WERI-Rb-1 (cell line): ENCODE results near the gene EVL.

Experiments used
- DNase-seq: peaks from one replicate; pipeline ENCODE4 v3.0.0-alpha.2; 2020
- H3K27ac ChIP-seq: fragments of 250-450 bp; sonication (Bioruptor Pico); 2 replicates; pipeline ENCODE4 v1.5.1; 2020; ENCODE audit warnings: mild to moderate bottlenecking, moderate library complexity
- H3K27me3 ChIP-seq: fragments of 250-450 bp; sonication (Bioruptor Pico); 2 replicates; pipeline ENCODE4 v1.5.1; 2021; ENCODE audit warnings: mild to moderate bottlenecking, low read depth, moderate library complexity; ENCODE audit not compliant: insufficient read depth, severe bottlenecking
- H3K36me3 ChIP-seq: fragments of 250-450 bp; sonication (Bioruptor Pico); 2 replicates; pipeline ENCODE4 v1.5.1; 2020; ENCODE audit warnings: mild to moderate bottlenecking, moderate library complexity
- H3K4me3 ChIP-seq: 2 replicates; pipeline ENCODE4 v1.5.1; 2011; ENCODE audit warnings: low read depth, mild to moderate bottlenecking, control low read depth, low read length
- H3K9me3 ChIP-seq: fragments of 250-450 bp; sonication (Bioruptor Pico); 2 replicates; pipeline ENCODE4 v1.5.1; 2021; ENCODE audit warnings: mild to moderate bottlenecking, moderate library complexity; ENCODE audit not compliant: severe bottlenecking
- TF ChIP-seq, protein P1 (sequence below): IDR thresholded peaks from 2 replicates; pipeline ENCODE4 v1.5.1; 2011; ENCODE audit warnings: low read depth, mild to moderate bottlenecking, control low read depth, inconsistent platforms, low read length

The EVL gene

DNA sequence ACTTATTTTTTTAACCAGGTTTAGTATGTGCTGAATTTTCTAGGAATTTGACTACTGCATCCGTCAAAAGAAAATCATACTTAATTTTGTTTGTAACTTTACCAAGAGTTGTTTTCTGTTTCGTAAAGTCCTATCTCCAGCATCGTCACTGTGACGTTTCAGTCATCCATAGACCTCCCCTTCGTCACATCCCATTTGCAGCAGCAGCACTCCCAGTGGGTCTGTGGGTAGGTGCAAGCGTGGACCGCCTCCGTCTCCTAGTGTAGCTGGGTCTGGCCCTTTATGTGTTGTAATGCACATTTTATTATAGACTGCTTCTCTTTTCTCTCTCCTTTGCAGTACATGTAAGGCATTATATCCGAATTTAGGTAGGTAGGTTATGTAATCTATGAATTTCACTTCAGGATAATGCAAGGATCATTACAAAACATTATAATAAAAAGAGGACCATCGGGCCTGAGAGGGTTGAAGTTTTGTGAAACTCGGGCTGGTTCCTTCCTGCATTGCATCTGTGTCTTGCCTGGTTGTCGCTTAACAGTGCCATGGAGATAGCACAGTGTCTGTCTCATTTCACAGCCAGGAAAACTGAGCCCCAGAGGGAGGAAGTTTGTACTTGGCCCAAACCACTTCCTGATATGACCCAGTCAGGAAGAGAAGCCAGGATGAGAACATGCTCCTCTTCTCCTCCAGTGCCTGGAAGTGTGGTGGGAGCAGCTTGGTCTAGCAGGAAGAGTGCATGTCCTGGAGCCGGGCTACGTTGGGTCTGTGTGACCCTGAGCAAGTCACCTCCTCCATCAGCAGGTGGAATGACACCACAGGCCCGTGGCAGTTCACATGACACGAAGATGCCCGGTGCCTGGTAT, 41.3 kb downstream of the EVL start:
- Histone ChIP-seq H3K27me3 (no peaks in the 10 kb centered on the region), H3K36me3 (peaks cover 27% of the 10 kb centered on the region), H3K9me3 (no peaks in the 10 kb centered on the region), H3K4me3 (no peak overlapping the region), H3K27ac (no peak overlapping the region)
- DNase-seq, result no peak
- TF ChIP-seq, protein P1, sequence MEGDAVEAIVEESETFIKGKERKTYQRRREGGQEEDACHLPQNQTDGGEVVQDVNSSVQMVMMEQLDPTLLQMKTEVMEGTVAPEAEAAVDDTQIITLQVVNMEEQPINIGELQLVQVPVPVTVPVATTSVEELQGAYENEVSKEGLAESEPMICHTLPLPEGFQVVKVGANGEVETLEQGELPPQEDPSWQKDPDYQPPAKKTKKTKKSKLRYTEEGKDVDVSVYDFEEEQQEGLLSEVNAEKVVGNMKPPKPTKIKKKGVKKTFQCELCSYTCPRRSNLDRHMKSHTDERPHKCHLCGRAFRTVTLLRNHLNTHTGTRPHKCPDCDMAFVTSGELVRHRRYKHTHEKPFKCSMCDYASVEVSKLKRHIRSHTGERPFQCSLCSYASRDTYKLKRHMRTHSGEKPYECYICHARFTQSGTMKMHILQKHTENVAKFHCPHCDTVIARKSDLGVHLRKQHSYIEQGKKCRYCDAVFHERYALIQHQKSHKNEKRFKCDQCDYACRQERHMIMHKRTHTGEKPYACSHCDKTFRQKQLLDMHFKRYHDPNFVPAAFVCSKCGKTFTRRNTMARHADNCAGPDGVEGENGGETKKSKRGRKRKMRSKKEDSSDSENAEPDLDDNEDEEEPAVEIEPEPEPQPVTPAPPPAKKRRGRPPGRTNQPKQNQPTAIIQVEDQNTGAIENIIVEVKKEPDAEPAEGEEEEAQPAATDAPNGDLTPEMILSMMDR, result no peak

DNA sequence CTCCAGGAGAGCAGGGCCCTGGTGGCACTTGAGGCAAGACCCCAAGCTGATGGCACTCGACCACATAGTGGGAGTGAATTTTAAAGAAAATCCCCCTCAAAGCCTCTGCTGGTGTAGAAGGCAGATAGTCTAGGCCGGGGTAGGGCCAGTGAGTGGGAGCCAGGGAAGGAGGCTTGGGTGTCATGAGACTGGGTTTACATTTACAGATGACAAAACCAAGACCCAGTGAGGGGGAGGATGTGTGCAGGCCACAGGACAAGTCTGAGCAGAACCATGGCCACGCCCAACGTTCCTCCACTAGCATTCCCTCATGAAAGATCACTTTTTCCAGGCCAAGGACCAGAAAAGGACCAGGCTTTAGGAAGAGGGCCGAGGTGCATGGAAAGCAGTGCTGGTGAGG, 42.0 kb downstream of the EVL start:
- Histone ChIP-seq H3K27ac (no peak overlapping the region), H3K4me3 (no peak overlapping the region), H3K36me3 (peaks cover 27% of the 10 kb centered on the region), H3K9me3 (no peaks in the 10 kb centered on the region), H3K27me3 (no peaks in the 10 kb centered on the region)
- no peak for DNase-seq
- TF ChIP-seq, protein P1, result no peak

DNA sequence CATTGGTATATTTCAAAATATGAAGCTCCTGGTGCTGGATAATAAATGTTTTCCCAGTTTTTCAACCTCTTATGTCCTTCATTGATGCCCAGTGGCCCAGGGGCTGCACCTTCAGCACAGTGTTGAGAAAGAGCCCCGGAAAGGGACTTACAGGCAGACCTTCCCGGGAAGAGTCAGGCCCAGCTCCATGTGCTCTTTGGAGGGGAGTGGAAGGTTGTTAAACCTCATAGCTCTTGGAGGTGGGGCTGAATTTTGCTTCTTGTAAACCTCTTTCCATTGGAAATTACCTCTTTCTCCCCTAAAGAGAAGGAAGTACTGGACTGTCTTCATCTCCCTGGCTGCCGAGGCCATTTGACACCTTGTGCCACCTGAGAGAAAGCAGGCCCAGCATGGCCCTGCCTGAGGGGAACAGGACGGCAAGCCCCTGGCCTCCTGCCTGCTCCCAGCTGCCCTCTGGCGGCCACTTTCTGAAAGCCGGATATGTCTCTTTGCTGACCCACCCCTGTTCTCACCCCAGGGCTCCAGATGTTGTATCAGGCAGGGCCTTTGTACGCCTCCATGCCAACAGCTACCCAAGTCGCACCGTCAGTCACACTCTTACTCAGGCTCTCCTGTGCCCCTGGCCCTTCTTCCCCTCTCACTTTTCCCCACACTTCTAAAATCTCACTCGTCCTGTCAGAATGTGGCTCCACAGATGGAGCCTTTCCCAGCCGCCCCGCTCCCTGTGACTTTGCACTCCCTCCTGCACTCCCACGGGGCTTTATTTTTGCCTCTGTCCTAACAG, 43.0 kb downstream of the EVL start:
- no peaks in the 10 kb centered on the region for H3K27me3 ChIP-seq
- DNase-seq, result peak; percentile 82
- no peaks in the 10 kb centered on the region for H3K9me3 ChIP-seq
- H3K4me3 ChIP-seq, result no peak overlapping the region
- no peak overlapping the region for H3K27ac ChIP-seq
- TF ChIP-seq, protein P1, result peak; percentile 84
- peaks cover 27% of the 10 kb centered on the region for H3K36me3 ChIP-seq

- H3K27me3 ChIP-seq, result no peaks in the 10 kb centered on the region
- H3K9me3 ChIP-seq, result no peaks in the 10 kb centered on the region
- no peak for DNase-seq
- no peak overlapping the region for H3K4me3 ChIP-seq
- H3K27ac ChIP-seq, result no peak overlapping the region
- TF ChIP-seq, protein P1, result no peak
- peaks cover 22% of the 10 kb centered on the region for H3K36me3 ChIP-seq
Observed at GRCh38 chr14:100108840-100109593, 43.8 kb downstream of the EVL start.

DNA sequence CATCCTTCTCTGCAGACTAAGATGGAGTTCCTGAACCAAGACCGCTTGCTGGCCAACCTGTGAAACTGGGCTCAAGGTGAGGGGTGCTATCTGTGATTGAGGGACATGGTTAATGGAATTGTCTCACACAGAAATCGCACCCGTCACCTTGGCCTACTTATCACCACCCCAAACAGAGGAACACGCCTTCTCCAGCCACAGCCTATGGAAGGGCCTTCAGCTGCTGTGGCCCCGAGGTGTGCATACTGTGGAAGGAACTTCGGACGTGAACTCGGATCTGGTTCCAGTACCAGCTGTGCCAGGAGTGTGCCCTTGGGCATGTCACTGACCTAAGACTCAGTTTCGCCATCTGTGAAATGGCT, 44.4 kb downstream of the EVL start:
- Histone ChIP-seq H3K4me3 (no peak overlapping the region), H3K9me3 (no peaks in the 10 kb centered on the region), H3K36me3 (peaks cover 20% of the 10 kb centered on the region), H3K27me3 (no peaks in the 10 kb centered on the region), H3K27ac (no peak overlapping the region)
- TF ChIP-seq, protein P1, result no peak
- no peak for DNase-seq
